Spleen (tissue), 11 donors: Measurements from ENCODE around the gene AGO3. TPM values are rescaled to one million over a fixed set of nuclear protein-coding genes. Genes with fewer than 3 reads are reported as not detected.
A peak's percentile ranks its signal among the peaks of the same experiment; 100 is the strongest.

ENCODE experiments used
- DNase-seq: peaks from one replicate; pipeline ENCODE4 v3.0.0-alpha.2; 2020
- H3K27ac ChIP-seq, 8 donors: fragments of 200-600 bp; sonication (generic) in 7 of 8; 1 replicate in 4 of 8; 2 replicates in 4 of 8; pipeline versions ENCODE4 v1.5.0 to v1.8.0; 2016 to 2021; ENCODE audit warnings: inconsistent platforms in 4 of 8, mild to moderate bottlenecking in 4 of 8, moderate library complexity in 1 of 8
- H3K27me3 ChIP-seq, 7 donors: fragments of 200-600 bp; sonication (generic) in 6 of 7; replicated peaks in 1 of 7; 1 replicate in 4 of 7; 2 replicates in 3 of 7; pipeline versions ENCODE4 v1.5.0 to v1.8.0; 2016 to 2021; ENCODE audit warnings: inconsistent platforms in 3 of 7, mild to moderate bottlenecking in 1 of 7
- H3K36me3 ChIP-seq, 6 donors: fragments of 200-600 bp; sonication (generic) in 5 of 6; 1 replicate in 4 of 6; 2 replicates in 2 of 6; pipeline versions ENCODE4 v1.5.0 to v1.8.0; 2016 to 2021; ENCODE audit warnings: inconsistent platforms in 2 of 6
- H3K4me1 ChIP-seq, 6 donors: fragments of 200-600 bp; sonication (generic) in 5 of 6; 1 replicate in 3 of 6; 2 replicates in 3 of 6; pipeline versions ENCODE4 v1.5.0 to v1.8.0; 2016 to 2021; ENCODE audit warnings: inconsistent platforms in 3 of 6
- H3K4me3 ChIP-seq, 8 donors: fragments of 200-600 bp; sonication (generic) in 7 of 8; 1 replicate in 4 of 8; 2 replicates in 4 of 8; pipeline versions ENCODE4 v1.5.0 to v1.8.0; 2016 to 2021; ENCODE audit warnings: inconsistent platforms in 4 of 8, mild to moderate bottlenecking in 4 of 8, moderate library complexity in 2 of 8
- H3K9me3 ChIP-seq, 8 donors: fragments of 200-600 bp; sonication (generic) in 7 of 8; 1 replicate in 4 of 8; 2 replicates in 4 of 8; pipeline versions ENCODE4 v1.5.0 to v1.8.0; 2016 to 2021; ENCODE audit warnings: inconsistent platforms in 4 of 8
- CTCF ChIP-seq, 11 experiments: fragments of 200-600 bp in 7 of 11; fragments of 450-650 bp in 4 of 11; sonication (generic) in 4 of 11; IDR thresholded peaks in 8 of 11; conservative IDR thresholded peaks in 3 of 11; 1 replicate in 7 of 11; 2 replicates in 4 of 11; pipeline versions ENCODE4 v1.4.0 to v1.8.0; 2016 to 2021; ENCODE audit warnings: antibody characterized with exemption in 11 of 11, inconsistent platforms in 4 of 11, mild to moderate bottlenecking in 1 of 11
- POLR2A ChIP-seq, 3 donors: fragments of 450-650 bp; IDR thresholded peaks; one replicate each; pipeline ENCODE4 v1.5.1; 2017; ENCODE audit warnings: antibody characterized with exemption in 3 of 3, mild to moderate bottlenecking in 1 of 3
- POLR2AphosphoS5 ChIP-seq, 3 donors: sonication (generic); formaldehyde crosslinking; IDR thresholded peaks; one replicate each; pipeline ENCODE4 v1.5.1; 2017; ENCODE audit warnings: antibody characterized with exemption in 3 of 3
- WGBS, 5 donors: extraction: QIAGEN DNeasy Blood & Tissue Kit in 3 of 5; methylation state at CpG; one replicate each; pipeline versions ENCODE4 v1.1.5 to v1.1.7; 2013 to 2018; 5-methylcytosine and 5-hydroxymethylcytosine counted together
- intact Hi-C: fragments of 100-400 bp; cut with DNase I; formaldehyde crosslinking; loops from one replicate; pipeline ENCODE4 v1.15.0; 2023; ENCODE audit warnings: low total_unique reads
- polyA plus RNA-seq, 3 donors: library from polyadenylated mRNA; stranded (reverse); fragments of 200-250 nt; gene quantifications; one replicate each; pipeline ENCODE4 v1.2.1, GENCODE V29; 2013
- total RNA-seq, 7 donors: library from RNA; depleted of rRNA in 3 of 7; stranded (reverse); fragments of >200 nt in 3 of 7; fragmentation: NEBNext Ultra II Directional in 4 of 7; extraction: Animal tissue kit (Norgen Biotek cat#: 25700) in 4 of 7; gene quantifications; one replicate each; pipeline versions ENCODE4 v1.1.0 to v1.2.1, GENCODE V29; 2016 to 2021
- donor health status: healthy with polysubstance abuse.
- donor health status: DM: no; HTN: no; CAD: no; lungs with moderate emphysema.
- donor health status: DM: no; HTN: no; CAD: no.
- donor health status: Bipolar disorder and iron deficiency.
- donor health status: healthy.
- donor health status: DM: no; HTN: no; CAD: no.
- donor health status: DM: yes; HTN: yes; CAD: no.

AGO3 gene
- total and polyA plus RNA-seq, 10 donors = 1.5 to 41.1 (median 25.0) TPM

- TF ChIP-seq CTCF (IDR thresholded peaks at IDR 0.05 in 8 of 11, conservative IDR thresholded peaks at IDR 0.05 in 3 of 11) = no peak
- TF ChIP-seq POLR2AphosphoS5 (IDR thresholded peaks at IDR 0.05) = no peak
- TF ChIP-seq POLR2A (IDR thresholded peaks at IDR 0.05) = no peak
- no peak for DNase-seq
- intact Hi-C loops = no loop called here
- Histone ChIP-seq H3K36me3 (peaks cover 0 to 99% (median 38%) of the 10 kb centered on the region in 6 donors), H3K27me3 (no peaks in the 10 kb centered on the region), H3K27ac (peak overlapping the region; percentile 8 to 86 (median 74)), H3K4me3 (peak overlapping the region in 1 of 8 donors; percentile 21), H3K4me1 (peaks cover 0 to 25% (median 0%) of the 10 kb centered on the region in 6 donors), H3K9me3 (no peaks in the 10 kb centered on the region)
- 72 to 82% (median 76%) methylated on average over 3 of the region's 3 CpGs for WGBS, 5 donors
Observed at GRCh38 chr1:36035154-36035553, 104.2 kb downstream of the AGO3 start.

DNA sequence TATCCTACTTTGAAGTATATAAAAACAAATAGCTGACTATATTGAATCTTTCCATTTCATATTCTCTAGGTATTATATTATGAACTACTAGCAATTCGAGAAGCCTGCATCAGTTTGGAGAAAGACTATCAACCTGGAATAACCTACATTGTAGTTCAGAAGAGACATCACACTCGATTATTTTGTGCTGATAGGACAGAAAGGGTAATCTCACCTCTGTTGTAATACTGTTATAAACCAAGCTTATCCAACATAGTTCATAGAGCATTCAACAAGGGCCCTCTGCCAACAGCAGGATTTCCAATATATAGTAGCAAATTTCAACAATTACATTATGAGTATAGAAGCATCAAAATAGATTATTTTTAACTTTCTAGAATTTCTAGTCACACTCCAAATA is 109.3 kb downstream of the AGO3 start:
- Histone ChIP-seq H3K27me3 (no peaks in the 10 kb centered on the region), H3K36me3 (peaks cover 0 to 100% (median 69%) of the 10 kb centered on the region in 6 donors), H3K9me3 (no peaks in the 10 kb centered on the region), H3K4me3 (no peak overlapping the region), H3K4me1 (peaks cover 0 to 9% (median 0%) of the 10 kb centered on the region in 6 donors), H3K27ac (no peak overlapping the region)
- WGBS, 5 donors = 88 to 100% (median 97%) methylated on average over 2 of the region's 2 CpGs
- no peak for DNase-seq
- intact Hi-C loops = no loop called here
- no peak for TF ChIP-seq POLR2AphosphoS5 (IDR thresholded peaks at IDR 0.05)
- no peak for TF ChIP-seq POLR2A (IDR thresholded peaks at IDR 0.05)
- no peak for TF ChIP-seq CTCF (IDR thresholded peaks at IDR 0.05 in 8 of 11, conservative IDR thresholded peaks at IDR 0.05 in 3 of 11)

GRCh38 chr1:36051821-36052220 is 120.9 kb downstream of the AGO3 start:
- intact Hi-C loops = no loop called here
- Histone ChIP-seq H3K27ac (no peak overlapping the region), H3K4me3 (no peak overlapping the region), H3K4me1 (peaks cover 0 to 7% (median 0%) of the 10 kb centered on the region in 6 donors), H3K27me3 (no peaks in the 10 kb centered on the region), H3K9me3 (peaks cover 0 to 14% (median 11%) of the 10 kb centered on the region in 8 donors), H3K36me3 (peaks cover 0 to 80% (median 21%) of the 10 kb centered on the region in 6 donors)
- no peak for DNase-seq
- TF ChIP-seq POLR2AphosphoS5 (IDR thresholded peaks at IDR 0.05) (no peak), CTCF (IDR thresholded peaks at IDR 0.05 in 8 of 11, conservative IDR thresholded peaks at IDR 0.05 in 3 of 11) (no peak), POLR2A (IDR thresholded peaks at IDR 0.05) (no peak)

GRCh38 chr1:36053978-36054377 is 123.1 kb downstream of the AGO3 start:
- Histone ChIP-seq H3K27ac (no peak overlapping the region), H3K27me3 (no peaks in the 10 kb centered on the region), H3K4me3 (no peak overlapping the region), H3K9me3 (no peaks in the 10 kb centered on the region), H3K4me1 (peaks cover 0 to 7% (median 0%) of the 10 kb centered on the region in 6 donors), H3K36me3 (peaks cover 0 to 70% (median 15%) of the 10 kb centered on the region in 6 donors)
- DNase-seq = no peak
- no peak for TF ChIP-seq POLR2AphosphoS5 (IDR thresholded peaks at IDR 0.05)
- no peak for TF ChIP-seq POLR2A (IDR thresholded peaks at IDR 0.05)
- no peak for TF ChIP-seq CTCF (IDR thresholded peaks at IDR 0.05 in 8 of 11, conservative IDR thresholded peaks at IDR 0.05 in 3 of 11)
- intact Hi-C loops = no loop called here
